Endothelial cell of umbilical vein (primary cell): ENCODE results near the gene OR4N2. TPM values are rescaled to one million over a fixed set of nuclear protein-coding genes. Genes with fewer than 3 reads are reported as not detected.
"Not testable (repeated sequence)": the region's sequence is repeated elsewhere in the genome, so short reads cannot be mapped to it uniquely, and the experiment has no call there.

ENCODE experiments used
- BruUV-seq: library from RNA; stranded (reverse); fragments of 400-500 nt; replicated peaks from 2 replicates; lab custom pipeline; 2021; lab: Mats Ljungman, UMichigan
- CTCF ChIA-PET: fragments of 300-600, 350-600 bp; sonication (Branson Sonifier 250); formaldehyde crosslinking; loops from one replicate; lab custom pipeline; 2021; ENCODE audit warnings: antibody characterized with exemption, inconsistent platforms; lab: Charles Lee
- POLR2A ChIA-PET: fragments of 300-600, 350-600 bp; sonication (Branson Sonifier 250); formaldehyde crosslinking; loops from one replicate; lab custom pipeline; 2021; ENCODE audit warnings: antibody characterized with exemption, inconsistent platforms; lab: Charles Lee
- DNase-seq: peaks from one replicate; pipeline ENCODE4 v3.0.0-alpha.2; 2011; ENCODE audit warnings: low read depth, low spot score
- FAIRE-seq: peaks from 2 replicates; lab custom pipeline; 2011; peaks lifted over from hg19 to GRCh38; lab: Jason Lieb, UNC
- H2AFZ ChIP-seq: 2 replicates; pipeline ENCODE4 v1.6.0; 2012; ENCODE audit warnings: low read depth, low read length, control low read depth, inconsistent platforms
- H3K27ac ChIP-seq: 2 replicates; pipeline ENCODE4 v1.5.1; 2011; ENCODE audit warnings: low read depth, mild to moderate bottlenecking, control low read depth, low read length, moderate library complexity; ENCODE audit not compliant: insufficient read depth
- H3K27me3 ChIP-seq, 2 experiments: 2 replicates each; pipeline versions ENCODE4 v1.6.0 to v1.6.1; 2011; ENCODE audit warnings: low read length in 2 of 2, mixed read lengths in 1 of 2; ENCODE audit not compliant: control insufficient read depth in 2 of 2, insufficient read depth in 2 of 2
- H3K36me3 ChIP-seq, 2 experiments: 2 replicates in 1 of 2; 3 replicates in 1 of 2; pipeline ENCODE4 v1.5.1; 2011; ENCODE audit warnings: low read length in 2 of 2, mild to moderate bottlenecking in 1 of 2, moderate library complexity in 1 of 2; ENCODE audit not compliant: control insufficient read depth in 2 of 2, insufficient read depth in 2 of 2; ENCODE audit errors: extremely low read depth in 1 of 2
- H3K4me1 ChIP-seq: 3 replicates; pipeline ENCODE4 v1.5.1; 2011; ENCODE audit warnings: mild to moderate bottlenecking, low read length; ENCODE audit not compliant: control insufficient read depth, insufficient read depth; ENCODE audit errors: extremely low read depth
- H3K4me2 ChIP-seq: 2 replicates; pipeline ENCODE4 v1.6.1; 2011; ENCODE audit warnings: low read length, control low read depth, mixed read lengths; ENCODE audit not compliant: insufficient read depth
- H3K4me3 ChIP-seq, 3 experiments: fragments of 200-600 bp in 1 of 3; sonication (generic), shearing (Covaris generic) in 1 of 3; replicated peaks in 1 of 3; 2 replicates each; pipeline ENCODE4 v1.5.1; 2011 to 2016; ENCODE audit warnings: control low read depth in 3 of 3, low read length in 3 of 3, mild to moderate bottlenecking in 2 of 3, inconsistent platforms in 1 of 3, low read depth in 1 of 3, moderate library complexity in 1 of 3; ENCODE audit not compliant: insufficient read depth in 1 of 3
- H3K79me2 ChIP-seq: 2 replicates; pipeline ENCODE4 v1.6.0; 2012; ENCODE audit warnings: low read length, inconsistent platforms; ENCODE audit not compliant: control insufficient read depth, insufficient read depth
- H3K9ac ChIP-seq: replicated peaks from 2 replicates; pipeline ENCODE3; 2011; ENCODE audit warnings: low read length, control low read depth; ENCODE audit not compliant: insufficient read depth; ENCODE audit errors: extremely low read depth
- H3K9me1 ChIP-seq: replicated peaks from 3 replicates; pipeline ENCODE4 v1.6.0; 2011; ENCODE audit warnings: mild to moderate bottlenecking, low read length; ENCODE audit not compliant: control insufficient read depth, insufficient read depth; ENCODE audit errors: extremely low read depth
- H3K9me3 ChIP-seq: replicated peaks from 2 replicates; pipeline ENCODE4 v1.5.1; 2012; ENCODE audit warnings: low read length, inconsistent platforms; ENCODE audit not compliant: control insufficient read depth, insufficient read depth
- H4K20me1 ChIP-seq: replicated peaks from 2 replicates; pipeline ENCODE3; 2011; ENCODE audit warnings: mild to moderate bottlenecking, low read length; ENCODE audit not compliant: control insufficient read depth, insufficient read depth; ENCODE audit errors: extremely low read depth
- GATA2 ChIP-seq: IDR thresholded peaks from 2 replicates; pipeline ENCODE4 v1.7.0; 2011; ENCODE audit warnings: low read depth, mild to moderate bottlenecking, moderate library complexity, mixed read lengths, low read length; ENCODE audit not compliant: insufficient read length, insufficient read depth
- MYC ChIP-seq: IDR thresholded peaks from one replicate; pipeline ENCODE4 v1.6.1; 2011; ENCODE audit warnings: mild to moderate bottlenecking, low read depth, low read length
- POLR2A ChIP-seq: IDR thresholded peaks from 2 replicates; pipeline ENCODE4 v1.6.1; 2012; ENCODE audit warnings: low read depth, mild to moderate bottlenecking, control low read depth, low read length
- POLR2AphosphoS5 ChIP-seq: IDR thresholded peaks from 2 replicates; pipeline ENCODE4 v1.6.1; 2012; ENCODE audit warnings: low read depth, mild to moderate bottlenecking, control low read depth, low read length, moderate library complexity; ENCODE audit not compliant: insufficient read depth
- dilution Hi-C: fragments of 300-500 bp; cut with MboI; formaldehyde crosslinking; loops from one replicate; pipeline ENCODE4 v1.15.0; 2019; ENCODE audit warnings: low sequenced_read_pairs; ENCODE audit not compliant: extremely low pct_ligation_motif_present
- intact Hi-C: fragments of 100-400 bp; cut with micrococcal nuclease; formaldehyde crosslinking; loops from one replicate; pipeline ENCODE4 v1.10.0; 2022
- polyA plus RNA-seq, 4 experiments: library from polyadenylated mRNA; depleted of rRNA in 3 of 4; stranded (reverse) in 3 of 4; unstranded in 1 of 4; fragments of >200 nt; gene quantifications; 2 replicates each; pipeline versions ENCODE4 v1.2.1 to v1.2.3, GENCODE V29; 2011 to 2012; ENCODE audit warnings: missing spikeins in 1 of 4
- total RNA-seq: library from RNA; stranded (reverse); gene quantifications from 2 replicates; pipeline ENCODE4 v1.2.3, GENCODE V29; 2021

OR4N2 gene
- total and polyA plus RNA-seq, 2 donors (not counting 3 experiments of a cell fraction or from before 2014, with no cell fraction given) = not detected

DNA sequence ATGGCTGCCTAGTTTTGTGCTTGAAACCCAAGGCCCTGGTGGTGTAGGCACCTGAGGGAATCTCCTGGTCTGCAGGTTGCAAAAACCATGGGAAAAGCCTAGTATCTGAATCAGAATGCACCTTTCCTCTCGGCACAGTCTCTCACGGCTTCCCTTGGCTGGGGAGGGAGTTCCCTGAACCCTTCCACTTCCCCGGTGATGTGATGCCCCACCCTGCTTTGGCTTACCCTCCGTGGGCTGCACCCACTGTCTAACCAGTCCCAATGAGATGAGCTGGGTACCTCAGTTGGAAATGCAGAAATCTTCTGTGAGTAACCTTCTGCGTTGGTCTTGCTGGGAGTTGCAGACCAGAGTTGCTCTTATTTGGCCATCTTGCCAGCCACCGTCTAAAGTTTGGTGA lies 17.4 kb downstream of the OR4N2 start:
- H3K4me2 ChIP-seq, H4K20me1 ChIP-seq, H3K36me3 ChIP-seq, H3K27me3 ChIP-seq, H2AFZ ChIP-seq, POLR2A ChIA-PET, H3K27ac ChIP-seq, FAIRE-seq, H3K9me3 ChIP-seq, DNase-seq, H3K4me1 ChIP-seq, intact Hi-C loops, BruUV-seq, dilution Hi-C loops, CTCF ChIA-PET, H3K4me3 ChIP-seq, H3K9me1 ChIP-seq, H3K9ac ChIP-seq, H3K79me2 ChIP-seq: not testable (repeated sequence)

- POLR2A ChIA-PET = no interaction called here
- no TSS peak for BruUV-seq
Observed at GRCh38 chr14:19823178-19823577, 19.6 kb downstream of the OR4N2 start.

More at GRCh38 chr14:19823178-19823577, 19.6 kb downstream of the OR4N2 start:
- H2AFZ ChIP-seq = no peak overlapping the region
- no peaks in the 10 kb centered on the region for H3K4me1 ChIP-seq
- H3K36me3 ChIP-seq = no peaks in the 10 kb centered on the region
- H3K4me2 ChIP-seq = no peak overlapping the region
- H3K27ac ChIP-seq = no peak overlapping the region
- H3K4me3 ChIP-seq = no peak overlapping the region
- dilution Hi-C loops = no loop called here
- H3K9me3 ChIP-seq = no peaks in the 10 kb centered on the region
- no peaks in the 10 kb centered on the region for H3K9me1 ChIP-seq
- no peak overlapping the region for H3K9ac ChIP-seq
- H4K20me1 ChIP-seq = no peaks in the 10 kb centered on the region
- CTCF ChIA-PET = no interaction called here
- no peak for DNase-seq
- FAIRE-seq = no peak
- H3K79me2 ChIP-seq = no peaks in the 10 kb centered on the region
- H3K27me3 ChIP-seq = no peaks in the 10 kb centered on the region
- TF ChIP-seq POLR2AphosphoS5 (no peak), GATA2 (no peak), POLR2A (no peak), MYC (no peak)
- intact Hi-C loops = no loop called here
